H9 (cell line): ENCODE results near the gene GBP7. TPM values are rescaled to one million over a fixed set of nuclear protein-coding genes. Genes with fewer than 3 reads are reported as not detected.

Experiments
- DNase-seq: peaks from one replicate; pipeline ENCODE4 v3.0.0-alpha.2; 2017
- H2AFZ ChIP-seq: one replicate; pipeline ENCODE4 v1.6.1; 2013; ENCODE audit warnings: mild to moderate bottlenecking, low read length, control low read depth, moderate library complexity
- H2AK5ac ChIP-seq: 2 replicates; pipeline ENCODE4 v1.6.1; 2013; ENCODE audit warnings: low read length, control low read depth, mixed read lengths; ENCODE audit not compliant: insufficient read length
- H2BK120ac ChIP-seq: one replicate; pipeline ENCODE4 v1.6.1; 2013; ENCODE audit warnings: low read depth, mild to moderate bottlenecking, low read length, control low read depth, inconsistent platforms; ENCODE audit not compliant: poor library complexity, severe bottlenecking
- H2BK12ac ChIP-seq: 2 replicates; pipeline ENCODE4 v1.6.1; 2013; ENCODE audit warnings: low read length, control low read depth, mixed read lengths, low read depth; ENCODE audit not compliant: insufficient read length
- H2BK15ac ChIP-seq: 2 replicates; pipeline ENCODE4 v1.6.1; 2013; ENCODE audit warnings: low read depth, low read length, control low read depth
- H2BK20ac ChIP-seq: one replicate; pipeline ENCODE4 v1.6.1; 2013; ENCODE audit warnings: low read depth, mild to moderate bottlenecking, low read length, control low read depth, inconsistent platforms; ENCODE audit not compliant: poor library complexity, severe bottlenecking
- H2BK5ac ChIP-seq: 2 replicates; pipeline ENCODE4 v1.6.1; 2013; ENCODE audit warnings: low read length, control low read depth, mixed read lengths; ENCODE audit not compliant: insufficient read length
- H3K14ac ChIP-seq: 2 replicates; pipeline ENCODE4 v1.6.1; 2013; ENCODE audit warnings: low read length, control low read depth; ENCODE audit not compliant: insufficient read depth
- H3K18ac ChIP-seq: 2 replicates; pipeline ENCODE4 v1.6.1; 2013; ENCODE audit warnings: low read depth, mild to moderate bottlenecking, mixed read lengths, low read length, control low read depth; ENCODE audit not compliant: insufficient read length
- H3K23ac ChIP-seq: 2 replicates; pipeline ENCODE4 v1.6.1; 2013; ENCODE audit warnings: low read length, control low read depth, mixed read lengths, low read depth; ENCODE audit not compliant: insufficient read length
- H3K23me2 ChIP-seq: 2 replicates; pipeline ENCODE4 v1.6.1; 2013; ENCODE audit warnings: low read depth, mild to moderate bottlenecking, mixed read lengths, low read length, control low read depth; ENCODE audit not compliant: insufficient read length, poor library complexity, severe bottlenecking
- H3K27ac ChIP-seq: 2 replicates; pipeline ENCODE4 v1.5.1; 2013; ENCODE audit warnings: low read length, control low read depth, mixed read lengths, low read depth; ENCODE audit not compliant: insufficient read length
- H3K27me3 ChIP-seq: 2 replicates; pipeline ENCODE4 v1.6.1; 2013; ENCODE audit warnings: low read length, control low read depth, inconsistent platforms; ENCODE audit not compliant: insufficient read depth
- H3K4ac ChIP-seq: 2 replicates; pipeline ENCODE4 v1.6.1; 2013; ENCODE audit warnings: low read depth, mild to moderate bottlenecking, control low read depth, inconsistent platforms, low read length, moderate library complexity
- H3K4me1 ChIP-seq: 2 replicates; pipeline ENCODE4 v1.6.1; 2013; ENCODE audit warnings: low read length, control low read depth, inconsistent platforms; ENCODE audit not compliant: insufficient read depth
- H3K4me2 ChIP-seq: 2 replicates; pipeline ENCODE4 v1.6.1; 2013; ENCODE audit warnings: low read length, control low read depth, mixed read lengths; ENCODE audit not compliant: insufficient read length, insufficient read depth
- H3K56ac ChIP-seq: 2 replicates; pipeline ENCODE4 v1.6.1; 2013; ENCODE audit warnings: low read depth, mild to moderate bottlenecking, mixed read lengths, low read length, control low read depth; ENCODE audit not compliant: insufficient read length
- H3K79me1 ChIP-seq: 2 replicates; pipeline ENCODE4 v1.6.1; 2013; ENCODE audit warnings: low read depth, mild to moderate bottlenecking, moderate library complexity, low read length, control low read depth, inconsistent platforms; ENCODE audit not compliant: insufficient read depth, poor library complexity, severe bottlenecking
- H3K79me2 ChIP-seq: 2 replicates; pipeline ENCODE4 v1.6.1; 2013; ENCODE audit warnings: low read length, control low read depth, inconsistent platforms; ENCODE audit not compliant: insufficient read depth
- H3K9ac ChIP-seq: 2 replicates; pipeline ENCODE4 v1.6.1; 2013; ENCODE audit warnings: low read length, control low read depth, mixed read lengths; ENCODE audit not compliant: insufficient read length; ENCODE audit errors: extremely low read depth
- H3K9me3 ChIP-seq: one replicate; pipeline ENCODE4 v1.6.1; 2013; ENCODE audit warnings: low read depth, low read length, inconsistent platforms; ENCODE audit not compliant: control insufficient read depth
- H3T11ph ChIP-seq: one replicate; pipeline ENCODE4 v1.6.1; 2013; ENCODE audit warnings: mild to moderate bottlenecking, low read length, control low read depth, inconsistent platforms
- H4K20me1 ChIP-seq: one replicate; pipeline ENCODE4 v1.6.1; 2013; ENCODE audit not compliant: control insufficient read depth, insufficient read length, insufficient read depth
- H4K5ac ChIP-seq: 2 replicates; pipeline ENCODE4 v1.6.1; 2013; ENCODE audit warnings: low read depth, mild to moderate bottlenecking, mixed read lengths, low read length, control low read depth; ENCODE audit not compliant: insufficient read length
- H4K8ac ChIP-seq: replicated peaks from 2 replicates; pipeline ENCODE4 v1.6.1; 2013; ENCODE audit warnings: low read length, control low read depth, mixed read lengths, low read depth; ENCODE audit not compliant: insufficient read length
- H4K91ac ChIP-seq: 2 replicates; pipeline ENCODE4 v1.6.1; 2013; ENCODE audit warnings: low read depth, mild to moderate bottlenecking, moderate library complexity, mixed read lengths, low read length, control low read depth; ENCODE audit not compliant: insufficient read length
- H3K27ac Mint-ChIP-seq, 3 experiments: 2 replicates in 2 of 3; 3 replicates in 1 of 3; pipeline ENCODE4 v1.8.0; 2020 to 2021; ENCODE audit warnings: mixed read lengths in 3 of 3, mild to moderate bottlenecking in 1 of 3, moderate library complexity in 1 of 3
- H3K27me3 Mint-ChIP-seq: 2 replicates; pipeline ENCODE4 v1.8.0; 2021; ENCODE audit warnings: low read depth, mild to moderate bottlenecking, moderate library complexity, mixed read lengths
- H3K36me3 Mint-ChIP-seq, 3 experiments: 2 replicates in 2 of 3; 3 replicates in 1 of 3; pipeline ENCODE4 v1.8.0; 2020 to 2021; ENCODE audit warnings: low read depth in 3 of 3, mixed read lengths in 3 of 3; ENCODE audit not compliant: insufficient read depth in 1 of 3
- H3K4me1 Mint-ChIP-seq, 2 experiments: 2 replicates each; pipeline ENCODE4 v1.8.0; 2020; ENCODE audit warnings: mixed read lengths in 2 of 2
- H3K4me3 Mint-ChIP-seq, 2 experiments: 2 replicates in 1 of 2; 3 replicates in 1 of 2; pipeline ENCODE4 v1.8.0; 2020 to 2021; ENCODE audit warnings: mild to moderate bottlenecking in 2 of 2, mixed read lengths in 2 of 2, moderate library complexity in 1 of 2
- H3K9me3 Mint-ChIP-seq, 2 experiments: 2 replicates in 1 of 2; 3 replicates in 1 of 2; pipeline ENCODE4 v1.8.0; 2020; ENCODE audit warnings: mild to moderate bottlenecking in 2 of 2, mixed read lengths in 2 of 2, moderate library complexity in 1 of 2
- WGBS: extraction: QIAGEN DNeasy Blood & Tissue Kit; methylation state at CpG from one replicate; pipeline ENCODE4 v1.1.7; 2013; ENCODE audit warnings: missing lambda C conversion rate, low lambda C conversion rate, mixed read lengths; ENCODE audit not compliant: insufficient read length; ENCODE audit errors: extremely low coverage; 5-methylcytosine and 5-hydroxymethylcytosine counted together
- total RNA-seq: library from RNA; stranded (reverse); gene quantifications from 2 replicates; pipeline ENCODE4 v1.2.1, GENCODE V29; 2021
- TF ChIP-seq, protein P1 (sequence below): fragments of 200-600 bp; sonication (generic); conservative IDR thresholded peaks from 3 replicates; pipeline ENCODE4 v1.8.0; 2021; ENCODE audit warnings: antibody characterized with exemption, mild to moderate bottlenecking

The GBP7 gene
- total RNA-seq, 1 experiment from 2014 or later: not detected

DNA sequence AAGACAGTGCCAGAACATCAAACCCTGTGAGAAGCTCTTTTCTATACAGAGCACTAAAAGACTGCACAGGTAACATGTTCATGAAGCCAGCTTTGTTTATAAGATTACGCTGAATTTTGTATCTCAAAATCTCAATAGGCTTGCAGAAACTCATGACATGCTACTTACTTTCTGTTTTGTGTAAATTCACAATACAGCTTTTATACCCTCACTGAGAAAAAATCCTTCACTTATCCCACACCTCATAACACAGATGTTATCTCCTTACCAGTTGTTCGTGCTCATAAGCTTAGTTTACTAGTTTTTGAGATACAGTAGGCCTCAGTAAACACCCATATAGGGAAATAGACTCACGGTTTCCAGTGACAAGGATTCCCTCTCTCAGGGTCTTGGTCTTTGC is 25.8 kb downstream of the GBP7 start:
- no peak overlapping the region for H3K56ac ChIP-seq
- TF ChIP-seq, protein P1, sequence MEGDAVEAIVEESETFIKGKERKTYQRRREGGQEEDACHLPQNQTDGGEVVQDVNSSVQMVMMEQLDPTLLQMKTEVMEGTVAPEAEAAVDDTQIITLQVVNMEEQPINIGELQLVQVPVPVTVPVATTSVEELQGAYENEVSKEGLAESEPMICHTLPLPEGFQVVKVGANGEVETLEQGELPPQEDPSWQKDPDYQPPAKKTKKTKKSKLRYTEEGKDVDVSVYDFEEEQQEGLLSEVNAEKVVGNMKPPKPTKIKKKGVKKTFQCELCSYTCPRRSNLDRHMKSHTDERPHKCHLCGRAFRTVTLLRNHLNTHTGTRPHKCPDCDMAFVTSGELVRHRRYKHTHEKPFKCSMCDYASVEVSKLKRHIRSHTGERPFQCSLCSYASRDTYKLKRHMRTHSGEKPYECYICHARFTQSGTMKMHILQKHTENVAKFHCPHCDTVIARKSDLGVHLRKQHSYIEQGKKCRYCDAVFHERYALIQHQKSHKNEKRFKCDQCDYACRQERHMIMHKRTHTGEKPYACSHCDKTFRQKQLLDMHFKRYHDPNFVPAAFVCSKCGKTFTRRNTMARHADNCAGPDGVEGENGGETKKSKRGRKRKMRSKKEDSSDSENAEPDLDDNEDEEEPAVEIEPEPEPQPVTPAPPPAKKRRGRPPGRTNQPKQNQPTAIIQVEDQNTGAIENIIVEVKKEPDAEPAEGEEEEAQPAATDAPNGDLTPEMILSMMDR: no peak
- H4K8ac ChIP-seq: no peak overlapping the region
- H3K4me1 Mint-ChIP-seq: no peaks in the 10 kb centered on the region
- H3K9me3 ChIP-seq: no peaks in the 10 kb centered on the region
- H3K27me3 ChIP-seq: no peaks in the 10 kb centered on the region
- no peaks in the 10 kb centered on the region for H3K9me3 Mint-ChIP-seq
- H3K9ac ChIP-seq: no peak overlapping the region
- H3K79me2 ChIP-seq: no peaks in the 10 kb centered on the region
- no peak for DNase-seq
- no peak overlapping the region for H4K5ac ChIP-seq
- no peak overlapping the region for H2AFZ ChIP-seq
- H3K14ac ChIP-seq: no peak overlapping the region
- H3K23me2 ChIP-seq: no peaks in the 10 kb centered on the region
- no peak overlapping the region for H2BK5ac ChIP-seq
- no peak overlapping the region for H3K4ac ChIP-seq
- H4K91ac ChIP-seq: no peak overlapping the region
- H4K20me1 ChIP-seq: no peaks in the 10 kb centered on the region
- H3K36me3 Mint-ChIP-seq: no peaks in the 10 kb centered on the region
- no peak overlapping the region for H3K4me3 Mint-ChIP-seq
- H2AK5ac ChIP-seq: no peak overlapping the region
- H3K27ac ChIP-seq: no peak overlapping the region
- no peak overlapping the region for H3K23ac ChIP-seq
- no CpG with 5 or more reads among the region's 3 CpGs for WGBS
- H3T11ph ChIP-seq: no peak overlapping the region
- no peak overlapping the region for H2BK12ac ChIP-seq
- no peaks in the 10 kb centered on the region for H3K4me1 ChIP-seq
- no peaks in the 10 kb centered on the region for H3K79me1 ChIP-seq
- no peak overlapping the region for H2BK20ac ChIP-seq
- H3K27me3 Mint-ChIP-seq: no peaks in the 10 kb centered on the region
- no peak overlapping the region for H3K27ac Mint-ChIP-seq
- no peak overlapping the region for H2BK15ac ChIP-seq
- H3K18ac ChIP-seq: no peak overlapping the region
- H2BK120ac ChIP-seq: no peak overlapping the region
- H3K4me2 ChIP-seq: no peak overlapping the region
